Muscle of leg (tissue), 11 donors: Measurements from ENCODE around the gene GPR15LG. TPM values are rescaled to one million over a fixed set of nuclear protein-coding genes. Genes with fewer than 3 reads are reported as not detected.
"Not testable (repeated sequence)": the region's sequence is repeated elsewhere in the genome, so short reads cannot be mapped to it uniquely, and the experiment has no call there.

ENCODE experiments used
- DNase-seq: peaks from one replicate; pipeline ENCODE4 v3.0.0; 2013
- H3K27ac ChIP-seq: one replicate; pipeline ENCODE4 v1.5.1; 2013; ENCODE audit warnings: mild to moderate bottlenecking, low read length, control low read depth
- H3K27me3 ChIP-seq: one replicate; pipeline ENCODE4 v1.6.1; 2013; ENCODE audit warnings: low read length; ENCODE audit not compliant: control insufficient read depth, insufficient read depth
- H3K36me3 ChIP-seq: one replicate; pipeline ENCODE4 v1.6.1; 2013; ENCODE audit warnings: low read length; ENCODE audit not compliant: control insufficient read depth, insufficient read depth
- H3K4me1 ChIP-seq: one replicate; pipeline ENCODE4 v1.6.1; 2013; ENCODE audit warnings: low read length; ENCODE audit not compliant: control insufficient read depth, insufficient read depth
- H3K4me3 ChIP-seq: one replicate; pipeline ENCODE4 v1.5.1; 2013; ENCODE audit warnings: low read length, control low read depth
- H3K9me3 ChIP-seq: replicated peaks from 2 replicates; pipeline ENCODE4 v1.6.1; 2013; ENCODE audit warnings: low read depth, low read length; ENCODE audit not compliant: control insufficient read depth
- WGBS: methylation state at CpG from one replicate; pipeline ENCODE4 v1.1.5; 2013; ENCODE audit warnings: missing lambda C conversion rate; ENCODE audit not compliant: insufficient coverage; 5-methylcytosine and 5-hydroxymethylcytosine counted together
- polyA plus RNA-seq, 8 donors: library from polyadenylated mRNA; unstranded; fragments of 120-200 nt; gene quantifications; one replicate each; pipeline versions ENCODE4 v1.2.1 to v1.2.3, GENCODE V29; 2013; ENCODE audit warnings: inconsistent platforms in 1 of 8, low replicate concordance in 1 of 8; ENCODE audit not compliant: insufficient read length in 8 of 8, insufficient read depth in 1 of 8
- total RNA-seq: library from RNA; stranded (reverse); fragments of 120-200 nt; gene quantifications from one replicate; pipeline ENCODE4 v1.2.4, GENCODE V29; 2013

GPR15LG gene
- total and polyA plus RNA-seq, 9 donors: not detected

- H3K36me3 ChIP-seq: peaks cover 48% of the 10 kb centered on the region
- DNase-seq: peak; percentile 30
- H3K9me3 ChIP-seq, H3K4me1 ChIP-seq, H3K27me3 ChIP-seq, H3K4me3 ChIP-seq, H3K27ac ChIP-seq: not testable (repeated sequence)
- WGBS: no CpG with 5 or more reads among the region's 9 CpGs
Observed at GRCh38 chr10:84148006-84148597, 25.5 kb upstream of the GPR15LG start.

- Histone ChIP-seq H3K36me3 (peaks cover 42% of the 10 kb centered on the region), H3K27ac (no peak overlapping the region), H3K4me3 (no peak overlapping the region), H3K9me3 (no peaks in the 10 kb centered on the region), H3K27me3 (no peaks in the 10 kb centered on the region), H3K4me1 (no peaks in the 10 kb centered on the region)
- no peak for DNase-seq
- 100% methylated on average over 1 of the region's 2 CpGs for WGBS
Observed at GRCh38 chr10:84149854-84150253, 23.7 kb upstream of the GPR15LG start.

- no peaks in the 10 kb centered on the region for H3K9me3 ChIP-seq
- peaks cover 16% of the 10 kb centered on the region for H3K36me3 ChIP-seq
- H3K27ac ChIP-seq: no peak overlapping the region
- no peak overlapping the region for H3K4me3 ChIP-seq
- no peaks in the 10 kb centered on the region for H3K27me3 ChIP-seq
- H3K4me1 ChIP-seq: no peaks in the 10 kb centered on the region
- DNase-seq: no peak
Observed at GRCh38 chr10:84152769-84153168, 20.8 kb upstream of the GPR15LG start.

- no peaks in the 10 kb centered on the region for H3K9me3 ChIP-seq
- peaks cover 7% of the 10 kb centered on the region for H3K36me3 ChIP-seq
- no peak overlapping the region for H3K4me3 ChIP-seq
- H3K4me1 ChIP-seq: no peaks in the 10 kb centered on the region
- no peak overlapping the region for H3K27ac ChIP-seq
- peaks cover 4% of the 10 kb centered on the region for H3K27me3 ChIP-seq
- no peak for DNase-seq
- 95% methylated on average over 3 of the region's 4 CpGs for WGBS
Observed at GRCh38 chr10:84155521-84155920, 18.1 kb upstream of the GPR15LG start.

- peaks cover 4% of the 10 kb centered on the region for H3K36me3 ChIP-seq
- no peak overlapping the region for H3K4me3 ChIP-seq
- DNase-seq: no peak
- no CpG with 5 or more reads among the region's 2 CpGs for WGBS
- no peak overlapping the region for H3K27ac ChIP-seq
- peaks cover 4% of the 10 kb centered on the region for H3K27me3 ChIP-seq
- no peaks in the 10 kb centered on the region for H3K9me3 ChIP-seq
- H3K4me1 ChIP-seq: no peaks in the 10 kb centered on the region
Observed at GRCh38 chr10:84156009-84156408, 17.6 kb upstream of the GPR15LG start.

GRCh38 chr10:84156768-84157167 lies 16.8 kb upstream of the GPR15LG start:
- Histone ChIP-seq H3K4me3 (no peak overlapping the region), H3K36me3 (peaks cover 2% of the 10 kb centered on the region), H3K9me3 (no peaks in the 10 kb centered on the region), H3K4me1 (no peaks in the 10 kb centered on the region), H3K27me3 (peaks cover 4% of the 10 kb centered on the region), H3K27ac (no peak overlapping the region)
- 80% methylated on average over 5 of the region's 10 CpGs for WGBS
- no peak for DNase-seq

GRCh38 chr10:84158061-84158460 lies 15.5 kb upstream of the GPR15LG start:
- 100% methylated on average over 1 of the region's 2 CpGs for WGBS
- no peak for DNase-seq

GRCh38 chr10:84158550-84158949 lies 15.1 kb upstream of the GPR15LG start:
- 80% methylated on average over 1 of the region's 4 CpGs for WGBS
- peaks cover 2% of the 10 kb centered on the region for H3K36me3 ChIP-seq
- no peaks in the 10 kb centered on the region for H3K4me1 ChIP-seq
- no peak overlapping the region for H3K27ac ChIP-seq
- H3K9me3 ChIP-seq: no peaks in the 10 kb centered on the region
- no peak for DNase-seq
- H3K4me3 ChIP-seq: no peak overlapping the region
- peaks cover 4% of the 10 kb centered on the region for H3K27me3 ChIP-seq

More at GRCh38 chr10:84158061-84158460, 15.5 kb upstream of the GPR15LG start:
- H3K27me3 ChIP-seq: peaks cover 4% of the 10 kb centered on the region
- no peak overlapping the region for H3K4me3 ChIP-seq
- H3K27ac ChIP-seq: no peak overlapping the region
- no peaks in the 10 kb centered on the region for H3K9me3 ChIP-seq
- H3K4me1 ChIP-seq: no peaks in the 10 kb centered on the region
- H3K36me3 ChIP-seq: peaks cover 2% of the 10 kb centered on the region

- peaks cover under 1% of the 10 kb centered on the region for H3K36me3 ChIP-seq
- no peaks in the 10 kb centered on the region for H3K9me3 ChIP-seq
- WGBS: 47% methylated on average over 5 of the region's 9 CpGs
Observed at GRCh38 chr10:84159076-84159685, 14.4 kb upstream of the GPR15LG start.

GRCh38 chr10:84160663-84161362 lies 12.8 kb upstream of the GPR15LG start:
- H3K27ac ChIP-seq: no peak overlapping the region
- 46% methylated on average over 2 of the region's 6 CpGs for WGBS
- H3K4me3 ChIP-seq: no peak overlapping the region
- no peaks in the 10 kb centered on the region for H3K36me3 ChIP-seq
- no peaks in the 10 kb centered on the region for H3K9me3 ChIP-seq
- DNase-seq: no peak
- H3K27me3 ChIP-seq: peaks cover 4% of the 10 kb centered on the region
- H3K4me1 ChIP-seq: no peaks in the 10 kb centered on the region

More at GRCh38 chr10:84159076-84159685, 14.4 kb upstream of the GPR15LG start:
- Histone ChIP-seq H3K27me3 (peaks cover 4% of the 10 kb centered on the region), H3K4me3 (no peak overlapping the region), H3K4me1 (no peaks in the 10 kb centered on the region), H3K27ac (no peak overlapping the region)
- DNase-seq: no peak
